Measurements from ENCODE around the gene WWOX. TPM values are rescaled to one million over a fixed set of nuclear protein-coding genes. Genes with fewer than 3 reads are reported as not detected.

WWOX gene
- total RNA-seq, 1 donor = 24.2 TPM

- TF ChIP-seq CTCF (IDR thresholded peaks at IDR 0.05; ENCODE audit: insufficient read depth, low read length) = no peak
- no peak overlapping the region for H3K4me3 ChIP-seq (ENCODE audit: low read depth, low read length)
- DNase-seq (ENCODE audit: low read depth) = no peak
Measured at GRCh38 chr16:78993346-78993745, 893.9 kb downstream of the WWOX start.

- H3K4me3 ChIP-seq (ENCODE audit: low read depth, low read length) = no peak overlapping the region
- DNase-seq (ENCODE audit: low read depth) = no peak
- TF ChIP-seq CTCF (IDR thresholded peaks at IDR 0.05; ENCODE audit: insufficient read depth, low read length) = no peak
Measured at GRCh38 chr16:78994135-78994745, 894.8 kb downstream of the WWOX start.

- TF ChIP-seq CTCF (IDR thresholded peaks at IDR 0.05; ENCODE audit: insufficient read depth, low read length) = no peak
- no peak overlapping the region for H3K4me3 ChIP-seq (ENCODE audit: low read depth, low read length)
- DNase-seq (ENCODE audit: low read depth) = no peak
Measured at GRCh38 chr16:78995441-78995840, 896.0 kb downstream of the WWOX start.

- TF ChIP-seq CTCF (IDR thresholded peaks at IDR 0.05; ENCODE audit: insufficient read depth, low read length) = no peak
- H3K4me3 ChIP-seq (ENCODE audit: low read depth, low read length) = no peak overlapping the region
- DNase-seq (ENCODE audit: low read depth) = no peak
Measured at GRCh38 chr16:78996790-78997189, 897.3 kb downstream of the WWOX start.

- no peak for DNase-seq (ENCODE audit: low read depth)
- TF ChIP-seq CTCF (IDR thresholded peaks at IDR 0.05; ENCODE audit: insufficient read depth, low read length) = no peak
- H3K4me3 ChIP-seq (ENCODE audit: low read depth, low read length) = no peak overlapping the region
Measured at GRCh38 chr16:78998879-78999278, 899.4 kb downstream of the WWOX start.

GRCh38 chr16:79001156-79001967 lies 901.9 kb downstream of the WWOX start:
- DNase-seq (ENCODE audit: low read depth) = no peak
- TF ChIP-seq CTCF (IDR thresholded peaks at IDR 0.05; ENCODE audit: insufficient read depth, low read length) = no peak

More at GRCh38 chr16:79001156-79001967, 901.9 kb downstream of the WWOX start:
- no peak overlapping the region for H3K4me3 ChIP-seq (ENCODE audit: low read depth, low read length)
